NCI-H128 (cell line): ENCODE results near the gene YIF1B.
A peak's percentile ranks its signal among the peaks of the same experiment; 100 is the strongest.
"Not testable (repeated sequence)": the region's sequence is repeated elsewhere in the genome, so short reads cannot be mapped to it uniquely, and the experiment has no call there.

Experiments used
- DNase-seq: peaks from one replicate; lab custom pipeline; 2025; ENCODE audit not compliant: unreplicated experiment; lab: John Stamatoyannopoulos, UW

YIF1B gene

GRCh38 chr19:38315657-38316476 lies at the start of gene YIF1B:
TSS of gene YIF1B (minus strand) at chr19:38315947. CDS start at chr19:38315917, 30 bp downstream.
- DNase-seq = peak; percentile 95

GRCh38 chr19:38362946-38363688 lies 47.4 kb upstream of the YIF1B start:
- not testable (repeated sequence) for DNase-seq

GRCh38 chr19:38362076-38362945 lies 46.6 kb upstream of the YIF1B start:
- DNase-seq = peak; percentile 64

GRCh38 chr19:38361633-38362075 lies 45.9 kb upstream of the YIF1B start:
- DNase-seq = peak; percentile 66

GRCh38 chr19:38360839-38361631 lies 45.3 kb upstream of the YIF1B start:
- DNase-seq = no peak

- no peak for DNase-seq
Measured at GRCh38 chr19:38360351-38360750, 44.6 kb upstream of the YIF1B start.

GRCh38 chr19:38359242-38360021 lies 43.7 kb upstream of the YIF1B start:
- DNase-seq = no peak

GRCh38 chr19:38358071-38358470 lies 42.3 kb upstream of the YIF1B start:
- no peak for DNase-seq

- DNase-seq = no peak
Measured at GRCh38 chr19:38355728-38356725, 40.3 kb upstream of the YIF1B start.

- DNase-seq = no peak
Measured at GRCh38 chr19:38352611-38353010, 36.9 kb upstream of the YIF1B start.

GRCh38 chr19:38351865-38352395 lies 36.2 kb upstream of the YIF1B start:
- DNase-seq = no peak

- no peak for DNase-seq
Measured at GRCh38 chr19:38350883-38351282, 35.1 kb upstream of the YIF1B start.

GRCh38 chr19:38346837-38347236 lies 31.1 kb upstream of the YIF1B start:
- DNase-seq = no peak

GRCh38 chr19:38340927-38341326 lies 25.2 kb upstream of the YIF1B start:
- no peak for DNase-seq

- DNase-seq = not testable (repeated sequence)
Measured at GRCh38 chr19:38339011-38339410, 23.3 kb upstream of the YIF1B start.

GRCh38 chr19:38337360-38337653 lies 21.6 kb upstream of the YIF1B start:
- no peak for DNase-seq

- peak; percentile 94 for DNase-seq
Measured at GRCh38 chr19:38336638-38337359, 21.1 kb upstream of the YIF1B start.
